Measurements from ENCODE around the gene CLDND1. TPM values are rescaled to one million over a fixed set of nuclear protein-coding genes. Genes with fewer than 3 reads are reported as not detected.
A peak's percentile ranks its signal among the peaks of the same experiment; 100 is the strongest.

The CLDND1 gene
- total RNA-seq, 4 donors from 2014 or later: 47.5 to 115 (median 87.2) TPM

- Histone ChIP-seq H3K27me3 (no peaks in the 10 kb centered on the region), H3K9me3 (no peaks in the 10 kb centered on the region), H3K27ac (no peak overlapping the region), H3K36me3 (peaks cover 0 to 43% of the 10 kb centered on the region in 2 donors), H3K4me3 (no peak overlapping the region), H3K4me1 (peaks cover 5 to 18% of the 10 kb centered on the region in 2 donors)
- ATAC-seq (no peak), DNase-seq (no peak)
- intact Hi-C loops (cut with DNase I; ENCODE audit: low total_unique reads): no loop called here
- no peak for TF ChIP-seq POLR2A (IDR thresholded peaks at IDR 0.05)
- no peak for TF ChIP-seq CTCF (IDR thresholded peaks at IDR 0.05 in 4 of 5, conservative IDR thresholded peaks at IDR 0.05 in 1 of 5)
- in situ Hi-C loops (cut with MboI; ENCODE audit: low sequenced_read_pairs in 4 of 4): loop anchor here in 1 of 4 donors (10.0 kb wide), 1 partner anchor 70 kb away; no protein-coding TSS in a partner anchor
Observed at GRCh38 chr3:98514948-98515347, 7.8 kb downstream of the CLDND1 start.

- no peak overlapping the region for H3K4me3 ChIP-seq
- intact Hi-C loops (cut with DNase I; ENCODE audit: low total_unique reads) (no loop called here), in situ Hi-C loops (cut with MboI; ENCODE audit: low sequenced_read_pairs in 4 of 4) (loop anchor here in 1 of 4 donors (10.0 kb wide), 1 partner anchor 71 kb away; no protein-coding TSS in a partner anchor)
- H3K27ac ChIP-seq: peak overlapping the region; percentile 19 to 43 (median 26)
- no peaks in the 10 kb centered on the region for H3K27me3 ChIP-seq
- peaks cover 0 to 38% of the 10 kb centered on the region in 2 donors for H3K36me3 ChIP-seq
- DNase-seq: no peak
- TF ChIP-seq CTCF (IDR thresholded peaks at IDR 0.05 in 4 of 5, conservative IDR thresholded peaks at IDR 0.05 in 1 of 5) (no peak), POLR2A (IDR thresholded peaks at IDR 0.05) (no peak)
- no peaks in the 10 kb centered on the region for H3K9me3 ChIP-seq
- ATAC-seq: no peak
- peaks cover 5 to 18% of the 10 kb centered on the region in 2 donors for H3K4me1 ChIP-seq
Observed at GRCh38 chr3:98513736-98514135, 9.0 kb downstream of the CLDND1 start.

- Histone ChIP-seq H3K4me1 (peaks cover 5 to 18% of the 10 kb centered on the region in 2 donors), H3K27ac (peak overlapping the region in 3 of 4 donors; percentile 3 to 43 (median 34)), H3K4me3 (no peak overlapping the region), H3K36me3 (peaks cover 0 to 32% of the 10 kb centered on the region in 2 donors), H3K27me3 (no peaks in the 10 kb centered on the region), H3K9me3 (no peaks in the 10 kb centered on the region)
- TF ChIP-seq POLR2A (IDR thresholded peaks at IDR 0.05) (no peak), CTCF (IDR thresholded peaks at IDR 0.05 in 4 of 5, conservative IDR thresholded peaks at IDR 0.05 in 1 of 5) (no peak)
- intact Hi-C loops (cut with DNase I; ENCODE audit: low total_unique reads): no loop called here
- DNase-seq (peak; percentile 19 to 74), ATAC-seq (peak; percentile 93 to 97)
- in situ Hi-C loops (cut with MboI; ENCODE audit: low sequenced_read_pairs in 4 of 4): loop anchor here in 1 of 4 donors (10.0 kb wide), 1 partner anchor 72 kb away; no protein-coding TSS in a partner anchor
Observed at GRCh38 chr3:98513091-98513511, 9.6 kb downstream of the CLDND1 start.

GRCh38 chr3:98512576-98512975, 10.1 kb downstream of the CLDND1 start:
- ATAC-seq (no peak), DNase-seq (no peak)
- intact Hi-C loops (cut with DNase I; ENCODE audit: low total_unique reads) (no loop called here), in situ Hi-C loops (cut with MboI; ENCODE audit: low sequenced_read_pairs in 4 of 4) (loop anchor here in 1 of 4 donors (10.0 kb wide), 1 partner anchor 72 kb away; no protein-coding TSS in a partner anchor)
- Histone ChIP-seq H3K4me3 (no peak overlapping the region), H3K36me3 (peaks cover 0 to 29% of the 10 kb centered on the region in 2 donors), H3K9me3 (no peaks in the 10 kb centered on the region), H3K4me1 (peaks cover 5 to 18% of the 10 kb centered on the region in 2 donors), H3K27me3 (no peaks in the 10 kb centered on the region), H3K27ac (peak overlapping the region in 3 of 4 donors; percentile 3 to 34 (median 17))
- TF ChIP-seq CTCF (IDR thresholded peaks at IDR 0.05 in 4 of 5, conservative IDR thresholded peaks at IDR 0.05 in 1 of 5): no peak
- no peak for TF ChIP-seq POLR2A (IDR thresholded peaks at IDR 0.05)
